Activated naive CD4-positive, alpha-beta T cell treated with anti-CD3 and anti-CD28 coated beads, Interleukin-2, amount 50 U/mL, for 72 hours (primary cell): Measurements from ENCODE around the gene UNC13C. TPM values are rescaled to one million over a fixed set of nuclear protein-coding genes. Genes with fewer than 3 reads are reported as not detected.

ENCODE experiments used
- ATAC-seq, 2 donors: fragments of 150-1000 bp; cut with Tn5 transposase; 2 replicates each; pipeline ENCODE4 v1.10.0; 2021; ENCODE audit warnings: mild to moderate bottlenecking in 2 of 2, moderate library complexity in 2 of 2
- DNase-seq, 2 donors: peaks; one replicate each; pipeline ENCODE4 v3.0.0; 2021 to 2022; ENCODE audit warnings: low spot score in 2 of 2
- H3K27ac Mint-ChIP-seq, 2 donors: one replicate each; pipeline ENCODE4 v1.8.0; 2022; ENCODE audit warnings: mild to moderate bottlenecking in 2 of 2, mixed read lengths in 2 of 2
- H3K36me3 Mint-ChIP-seq, 2 donors: one replicate each; pipeline ENCODE4 v1.8.0; 2022; ENCODE audit warnings: mixed read lengths in 2 of 2
- H3K9me3 Mint-ChIP-seq, 2 donors: one replicate each; pipeline ENCODE4 v1.8.0; 2022; ENCODE audit warnings: mixed read lengths in 2 of 2
- total RNA-seq, 2 donors: library from RNA; stranded (reverse); gene quantifications; one replicate each; pipeline ENCODE4 v1.2.3, GENCODE V29; 2022

Gene UNC13C
- total RNA-seq, 2 donors from 2014 or later = not detected

DNA sequence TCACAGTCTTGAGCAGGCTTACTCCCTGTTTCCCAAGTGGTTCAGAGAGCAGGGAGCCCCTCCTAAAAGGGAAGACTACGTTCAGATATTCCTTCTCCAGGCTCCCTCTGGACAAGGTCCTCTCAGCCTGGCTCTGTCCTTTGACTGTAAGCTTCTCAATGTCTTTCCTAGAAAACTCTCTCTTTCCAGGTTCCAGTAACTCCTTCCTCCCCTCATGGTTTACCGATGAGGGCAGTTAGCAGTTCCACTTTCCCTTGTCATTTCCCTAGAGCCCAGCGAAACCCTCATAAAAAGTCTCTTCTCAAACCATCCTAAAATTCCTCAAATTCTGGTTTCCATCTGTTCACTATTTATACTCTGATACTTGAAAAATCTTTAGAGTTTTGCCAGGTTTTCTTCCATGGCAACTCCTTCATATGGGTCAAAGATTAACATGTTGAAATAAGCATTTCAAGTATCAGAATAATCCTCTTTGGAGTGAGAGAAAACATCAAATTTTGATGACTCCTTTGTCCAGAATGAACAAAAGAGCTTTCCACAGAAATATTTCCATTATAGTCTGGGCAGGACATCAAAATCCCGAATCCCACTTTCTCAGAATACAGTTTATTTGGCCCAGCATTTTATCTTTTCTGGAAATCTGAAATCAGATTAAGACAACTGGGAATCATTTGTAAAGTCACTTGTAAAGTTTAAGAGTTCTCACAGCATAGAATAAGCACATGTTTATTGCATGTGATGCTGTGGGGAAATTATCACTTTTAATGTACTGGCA is 599.4 kb downstream of the UNC13C start:
- DNase-seq = no peak
- peaks cover 0 to 5% of the 10 kb centered on the region in 2 donors for H3K36me3 Mint-ChIP-seq
- H3K9me3 Mint-ChIP-seq = peaks cover 0 to 4% of the 10 kb centered on the region in 2 donors
- no peak for ATAC-seq
- H3K27ac Mint-ChIP-seq = no peak overlapping the region

DNA sequence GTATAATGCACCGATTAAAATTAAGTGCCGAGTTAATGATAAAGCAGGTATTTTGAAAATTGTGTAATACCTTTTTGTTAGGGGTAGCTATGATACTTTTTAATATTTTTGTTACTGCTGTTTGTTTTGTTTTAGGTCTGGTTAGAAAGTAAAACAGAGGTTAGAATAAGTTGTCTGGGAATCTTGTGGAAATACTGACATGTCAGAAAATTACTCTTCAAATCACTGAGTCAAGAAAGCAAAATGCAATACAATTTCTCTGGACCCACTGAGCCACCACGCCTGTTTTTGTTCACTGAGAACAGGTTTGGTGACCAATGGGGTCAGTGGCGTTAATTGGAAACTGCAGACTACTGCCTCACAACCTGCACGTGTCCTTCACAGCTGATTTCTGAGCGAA is 601.6 kb downstream of the UNC13C start:
- DNase-seq = no peak
- no peak for ATAC-seq
- Mint-ChIP-seq H3K36me3 (peaks cover 0 to 5% of the 10 kb centered on the region in 2 donors), H3K9me3 (peaks cover 0 to 4% of the 10 kb centered on the region in 2 donors), H3K27ac (no peak overlapping the region)

DNA sequence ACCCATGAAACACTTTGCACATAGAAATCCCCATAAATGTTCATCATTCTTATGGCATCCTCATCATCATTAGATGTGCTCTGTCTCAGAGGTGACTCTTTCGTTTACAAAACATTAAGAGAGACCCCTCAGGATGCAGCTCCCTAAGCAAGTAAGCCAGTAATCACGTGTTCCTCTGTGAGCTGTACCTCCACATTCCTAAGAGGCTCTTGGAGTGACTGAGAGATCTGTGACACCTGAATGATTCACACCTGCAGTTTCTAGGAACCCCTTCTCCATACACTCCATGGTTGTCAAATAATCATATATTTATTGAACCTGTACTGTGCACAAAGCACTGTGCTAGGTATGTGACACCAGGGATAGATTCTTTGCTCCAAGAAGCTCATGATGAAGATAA is 602.4 kb downstream of the UNC13C start:
- Mint-ChIP-seq H3K9me3 (peaks cover 0 to 4% of the 10 kb centered on the region in 2 donors), H3K27ac (no peak overlapping the region), H3K36me3 (peaks cover 0 to 5% of the 10 kb centered on the region in 2 donors)
- ATAC-seq (no peak), DNase-seq (no peak)

DNA sequence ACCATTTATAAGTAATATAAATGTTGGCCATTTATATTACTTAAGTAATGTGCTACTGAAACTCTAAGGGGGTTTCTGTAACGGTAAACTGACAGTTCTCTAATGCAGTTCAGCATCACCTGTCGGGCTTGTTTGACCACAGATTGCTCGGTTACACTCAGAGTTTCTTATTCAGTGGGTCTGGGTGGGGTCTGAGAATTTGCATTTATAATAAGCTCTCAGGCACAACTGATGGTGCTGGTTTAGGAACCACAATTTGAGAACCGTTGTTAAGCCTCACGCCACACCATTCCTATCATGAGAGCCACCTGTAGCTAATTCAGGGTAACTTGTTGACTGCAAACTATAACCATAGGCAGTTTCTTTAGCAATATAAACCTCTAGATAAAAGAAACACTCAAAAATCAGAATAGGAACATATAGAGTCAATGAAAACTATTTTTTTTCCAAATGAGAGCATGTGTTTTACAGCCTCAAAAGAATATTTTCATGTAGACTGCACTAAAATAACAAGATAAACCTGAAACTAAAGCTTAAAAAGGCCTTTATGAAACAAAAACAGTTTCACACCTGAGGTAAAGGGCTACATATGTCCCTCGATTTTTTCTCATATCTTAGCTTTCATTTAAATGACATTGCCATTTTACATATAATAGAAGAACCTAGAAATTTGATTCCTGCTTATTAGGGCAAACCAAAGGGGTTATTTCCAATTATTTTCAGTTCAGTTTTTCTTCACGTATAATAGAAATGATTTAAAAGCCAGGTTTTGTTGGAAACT is 604.8 kb downstream of the UNC13C start:
- ATAC-seq = no peak
- H3K9me3 Mint-ChIP-seq = peaks cover 0 to 4% of the 10 kb centered on the region in 2 donors
- no peak for DNase-seq
- no peak overlapping the region for H3K27ac Mint-ChIP-seq
- H3K36me3 Mint-ChIP-seq = peaks cover 0 to 5% of the 10 kb centered on the region in 2 donors

DNA sequence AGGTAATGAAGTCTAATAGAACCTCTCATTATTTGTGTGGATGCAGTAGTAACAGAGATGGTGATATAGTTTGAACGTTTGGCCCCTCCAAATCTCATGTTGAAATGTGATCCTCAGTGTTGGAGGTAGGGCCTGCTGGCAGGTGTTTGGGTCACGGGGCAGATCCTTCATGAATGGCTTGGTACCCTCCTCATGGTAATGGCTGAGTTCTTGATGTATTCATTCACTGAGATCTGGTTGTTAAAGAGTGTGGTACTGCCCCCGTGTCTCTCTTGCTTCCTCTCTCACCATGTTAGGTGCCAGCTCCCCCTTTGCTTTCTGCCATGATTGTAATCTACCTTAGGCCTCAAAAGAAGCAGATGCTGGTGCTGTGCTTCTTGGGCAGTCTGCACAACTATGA is 606.8 kb downstream of the UNC13C start:
- DNase-seq = no peak
- H3K27ac Mint-ChIP-seq = no peak overlapping the region
- peaks cover 0 to 4% of the 10 kb centered on the region in 2 donors for H3K9me3 Mint-ChIP-seq
- ATAC-seq = no peak
- H3K36me3 Mint-ChIP-seq = peaks cover 0 to 5% of the 10 kb centered on the region in 2 donors

DNA sequence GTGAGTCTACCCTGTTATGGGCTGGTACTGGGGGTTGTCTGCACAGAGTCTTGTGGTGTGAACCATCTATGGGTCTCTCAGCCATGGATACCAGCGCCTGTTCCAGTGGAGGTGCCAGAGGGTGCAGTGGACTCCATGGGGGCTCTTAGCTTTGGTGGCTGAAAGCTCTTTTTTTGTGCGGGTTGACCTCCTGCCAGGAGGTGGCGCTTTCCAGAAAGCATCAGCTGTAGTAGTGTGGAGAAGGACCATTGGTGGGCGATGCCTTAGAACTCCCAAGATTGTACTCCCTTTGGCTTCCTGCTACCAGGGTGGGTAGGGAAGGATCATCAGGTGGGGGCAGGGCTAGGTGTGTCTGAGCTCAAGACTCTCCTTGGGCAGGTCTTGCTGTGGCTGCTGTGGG is 615.9 kb downstream of the UNC13C start:
- Mint-ChIP-seq H3K27ac (no peak overlapping the region), H3K36me3 (no peaks in the 10 kb centered on the region), H3K9me3 (peaks cover 15 to 21% of the 10 kb centered on the region in 2 donors)
- no peak for DNase-seq
- no peak for ATAC-seq

DNA sequence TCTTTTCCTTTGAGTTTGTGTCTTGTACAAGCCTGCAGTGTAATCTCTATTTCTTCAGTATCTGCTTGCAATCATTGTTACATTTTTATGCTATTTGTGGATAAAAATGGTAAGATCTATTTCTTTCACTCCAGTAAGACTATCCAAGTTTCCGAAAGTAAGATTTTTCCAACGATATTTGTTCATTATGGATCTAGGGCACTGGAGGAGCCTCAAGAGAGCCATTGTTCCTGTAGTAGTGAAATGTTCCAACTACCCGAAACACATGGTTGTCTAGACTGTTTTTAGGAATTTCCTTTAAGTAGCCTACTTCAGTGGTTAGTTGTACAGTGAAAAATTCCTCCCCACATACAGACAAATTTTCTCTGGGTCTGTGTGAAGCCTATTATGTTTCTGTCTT is 621.1 kb downstream of the UNC13C start:
- no peak overlapping the region for H3K27ac Mint-ChIP-seq
- DNase-seq = no peak
- no peak for ATAC-seq
- no peaks in the 10 kb centered on the region for H3K36me3 Mint-ChIP-seq
- H3K9me3 Mint-ChIP-seq = peaks cover 5 to 11% of the 10 kb centered on the region in 2 donors

DNA sequence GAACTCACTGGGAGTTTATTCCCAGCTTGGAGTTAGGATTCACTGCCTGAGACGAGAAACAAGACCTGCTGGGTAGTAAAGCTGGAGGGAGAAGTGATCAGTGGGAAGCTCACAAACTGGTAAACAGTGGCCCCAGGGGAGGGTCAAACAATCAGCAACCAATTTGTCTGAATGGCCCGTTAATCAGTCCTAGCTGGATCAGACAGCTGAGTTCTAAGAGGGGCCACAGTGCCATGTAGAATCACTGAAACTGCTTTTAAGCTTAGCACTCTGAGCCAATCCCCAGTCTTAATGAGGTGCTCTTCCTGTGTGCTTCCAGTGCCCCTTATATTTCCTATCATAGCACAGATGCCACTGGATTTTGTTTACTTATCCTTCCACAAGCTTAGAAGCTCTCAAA is 626.8 kb downstream of the UNC13C start:
- ATAC-seq (no peak), DNase-seq (no peak)
- no peaks in the 10 kb centered on the region for H3K9me3 Mint-ChIP-seq
- H3K27ac Mint-ChIP-seq = no peak overlapping the region
- no peaks in the 10 kb centered on the region for H3K36me3 Mint-ChIP-seq

DNA sequence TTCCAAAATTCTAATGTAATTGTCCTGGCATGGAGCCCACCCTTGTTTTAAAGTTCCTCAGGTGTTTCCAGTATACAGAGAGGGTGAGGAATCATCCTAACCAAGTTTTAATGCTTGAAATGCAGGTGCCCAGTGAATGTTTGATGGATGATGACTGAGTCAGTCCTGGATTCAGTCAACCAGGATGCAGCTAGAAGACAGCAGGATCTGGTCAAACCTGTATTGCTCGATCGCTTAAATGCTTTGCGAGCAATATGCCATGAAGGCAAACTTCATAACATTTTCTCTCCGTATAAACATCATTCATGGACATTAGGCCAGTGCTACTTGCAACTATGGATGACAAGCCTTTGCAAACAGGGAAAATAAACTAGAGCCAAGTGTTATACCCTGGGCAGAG is 627.3 kb downstream of the UNC13C start:
- H3K27ac Mint-ChIP-seq = no peak overlapping the region
- no peaks in the 10 kb centered on the region for H3K9me3 Mint-ChIP-seq
- H3K36me3 Mint-ChIP-seq = no peaks in the 10 kb centered on the region
- ATAC-seq (no peak), DNase-seq (no peak)

DNA sequence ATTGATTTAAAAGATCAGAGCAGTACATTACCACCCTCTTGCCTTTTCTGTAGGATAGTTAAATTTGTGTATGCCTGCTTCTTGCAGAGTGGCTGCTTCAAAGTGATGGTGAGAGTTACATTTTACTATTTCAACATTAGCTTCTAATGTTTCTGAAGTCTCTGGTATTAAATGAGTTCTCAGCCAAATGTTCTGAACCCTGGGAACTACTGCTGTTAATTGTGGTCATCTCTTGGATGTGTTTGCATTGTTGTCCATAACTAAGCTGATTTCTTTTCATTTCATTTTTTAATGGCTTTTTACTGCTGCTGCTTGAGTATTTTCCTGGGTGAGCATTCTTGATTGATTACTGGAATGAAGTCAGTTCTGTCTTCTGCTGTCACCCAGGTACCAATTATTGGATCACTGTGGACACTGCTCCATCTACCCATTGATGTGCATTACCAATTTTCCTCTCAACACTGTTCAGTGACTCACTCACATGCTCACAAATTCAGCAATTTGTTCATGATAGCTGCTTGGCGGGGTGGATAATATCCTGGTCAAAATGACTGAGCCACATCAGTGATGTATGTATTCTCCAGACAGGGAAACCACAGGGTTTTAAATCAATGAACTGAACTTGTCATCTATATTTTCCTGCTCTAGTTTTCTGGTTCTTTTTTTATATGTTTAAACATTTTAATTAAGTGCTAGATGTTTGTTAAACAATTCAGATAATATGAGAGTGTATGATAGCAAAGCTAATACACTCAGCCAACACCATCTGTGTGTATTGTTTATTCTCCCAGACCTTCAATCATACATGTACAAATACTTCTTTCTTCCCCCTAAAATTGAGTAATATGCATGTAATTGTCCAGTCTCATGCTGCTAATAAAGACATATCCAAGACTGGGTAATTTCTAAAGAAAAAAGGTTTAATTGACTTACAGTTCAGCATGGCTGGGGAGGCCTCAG is 630.9 kb downstream of the UNC13C start:
- Mint-ChIP-seq H3K27ac (no peak overlapping the region), H3K36me3 (no peaks in the 10 kb centered on the region), H3K9me3 (no peaks in the 10 kb centered on the region)
- ATAC-seq = no peak
- no peak for DNase-seq

DNA sequence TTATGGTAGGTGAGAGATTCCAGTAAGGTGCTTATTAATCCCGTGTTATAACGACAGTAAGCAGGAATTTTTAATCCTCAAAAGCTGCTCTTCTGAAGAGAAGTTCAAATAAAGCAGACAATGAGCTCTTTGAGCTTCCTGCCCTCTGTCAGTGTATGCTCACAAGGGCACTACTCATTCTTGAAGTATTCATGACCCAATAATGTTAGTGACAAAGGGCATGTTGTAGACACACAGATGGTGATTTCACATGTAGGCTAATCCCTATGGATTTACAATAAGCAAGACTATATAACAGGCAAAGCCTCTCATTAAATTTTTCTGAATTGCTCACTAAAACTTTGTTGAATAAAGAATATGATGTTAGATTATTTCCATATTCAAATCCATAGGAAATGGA is 639.9 kb downstream of the UNC13C start:
- ATAC-seq (no peak), DNase-seq (no peak)
- Mint-ChIP-seq H3K27ac (no peak overlapping the region), H3K9me3 (no peaks in the 10 kb centered on the region), H3K36me3 (no peaks in the 10 kb centered on the region)

DNA sequence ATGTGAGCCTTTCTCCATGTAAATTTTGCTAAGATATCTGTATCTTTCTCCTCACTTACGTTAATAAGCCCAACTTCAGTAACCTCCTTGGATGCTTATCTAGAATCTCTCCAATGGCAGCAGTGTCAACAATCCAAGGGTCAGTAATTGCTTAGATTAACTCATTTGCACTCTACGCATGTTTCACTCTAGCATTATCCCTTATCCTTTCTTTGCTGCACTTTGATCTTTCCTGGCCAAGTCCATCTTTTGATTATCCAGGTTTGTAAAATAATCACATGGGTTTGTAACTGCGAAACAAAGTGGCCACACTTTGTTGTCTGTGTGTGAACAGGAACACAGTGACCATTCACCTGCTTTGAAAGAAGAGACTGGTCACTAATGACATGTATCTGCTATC is 640.9 kb downstream of the UNC13C start:
- no peaks in the 10 kb centered on the region for H3K36me3 Mint-ChIP-seq
- H3K9me3 Mint-ChIP-seq = no peaks in the 10 kb centered on the region
- ATAC-seq = no peak
- no peak for DNase-seq
- no peak overlapping the region for H3K27ac Mint-ChIP-seq

DNA sequence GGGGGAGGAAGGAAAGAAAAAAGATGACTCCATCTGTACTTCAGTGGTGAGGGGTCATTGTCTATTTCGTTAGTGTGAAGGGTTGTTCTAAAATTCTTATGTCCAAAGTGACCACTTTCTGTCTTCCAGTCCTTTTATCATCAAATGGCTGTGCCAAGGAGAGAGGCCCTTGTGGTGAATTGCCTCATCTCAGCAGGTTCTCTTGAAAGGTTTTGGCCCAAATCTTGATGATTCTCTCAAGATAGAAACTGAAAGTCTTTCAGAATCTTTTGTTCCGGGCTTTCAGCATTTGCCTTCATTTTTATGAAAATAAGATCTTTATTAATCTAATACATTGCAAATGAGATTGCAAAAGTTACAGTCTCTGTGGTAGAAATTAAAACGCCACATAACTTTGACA is 642.7 kb downstream of the UNC13C start:
- no peaks in the 10 kb centered on the region for H3K36me3 Mint-ChIP-seq
- no peak overlapping the region for H3K27ac Mint-ChIP-seq
- DNase-seq (no peak), ATAC-seq (no peak)
- H3K9me3 Mint-ChIP-seq = no peaks in the 10 kb centered on the region

DNA sequence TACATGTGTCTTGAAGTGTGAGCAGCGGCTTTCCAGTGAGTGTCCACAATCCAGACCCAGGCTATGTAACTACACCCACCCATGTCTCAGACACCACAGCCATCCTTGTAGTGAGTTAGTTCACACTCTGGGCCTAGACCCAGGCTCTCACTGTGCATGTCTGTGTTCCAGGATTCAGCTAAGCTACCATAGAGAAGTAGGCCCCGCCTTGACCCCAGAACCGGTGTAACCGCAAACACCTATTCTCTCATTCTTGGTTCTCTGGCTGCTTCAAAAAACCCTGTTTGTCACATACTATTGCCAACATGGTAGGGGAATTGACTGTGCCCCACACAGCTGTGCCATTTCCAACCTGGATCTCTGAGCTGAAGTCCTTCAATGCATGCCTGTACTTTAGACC is 657.9 kb downstream of the UNC13C start:
- Mint-ChIP-seq H3K27ac (no peak overlapping the region), H3K9me3 (peaks cover 10 to 16% of the 10 kb centered on the region in 2 donors), H3K36me3 (peaks cover 0 to 14% of the 10 kb centered on the region in 2 donors)
- DNase-seq (no peak), ATAC-seq (no peak)

DNA sequence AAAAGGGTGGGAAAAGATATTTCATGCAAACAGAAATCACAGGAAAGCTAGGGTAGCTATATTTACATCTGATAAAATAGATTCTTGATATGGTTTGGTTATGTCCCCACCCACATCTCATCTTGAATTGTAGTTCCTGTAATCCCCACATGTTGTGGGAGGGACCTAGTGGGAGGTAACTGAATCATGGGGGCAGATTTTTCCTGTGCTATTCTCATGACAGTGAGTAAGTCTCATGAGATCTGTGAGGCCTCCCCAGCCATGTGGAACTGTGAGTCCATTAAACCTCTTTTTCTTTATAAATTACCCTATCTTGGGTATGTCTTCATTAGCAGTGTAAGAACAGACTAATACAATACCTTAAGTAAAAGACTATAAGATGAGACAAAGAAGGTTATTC is 660.4 kb downstream of the UNC13C start:
- no peak overlapping the region for H3K27ac Mint-ChIP-seq
- ATAC-seq = no peak
- DNase-seq = no peak
- peaks cover 0 to 14% of the 10 kb centered on the region in 2 donors for H3K36me3 Mint-ChIP-seq
- H3K9me3 Mint-ChIP-seq = peaks cover 10 to 16% of the 10 kb centered on the region in 2 donors

DNA sequence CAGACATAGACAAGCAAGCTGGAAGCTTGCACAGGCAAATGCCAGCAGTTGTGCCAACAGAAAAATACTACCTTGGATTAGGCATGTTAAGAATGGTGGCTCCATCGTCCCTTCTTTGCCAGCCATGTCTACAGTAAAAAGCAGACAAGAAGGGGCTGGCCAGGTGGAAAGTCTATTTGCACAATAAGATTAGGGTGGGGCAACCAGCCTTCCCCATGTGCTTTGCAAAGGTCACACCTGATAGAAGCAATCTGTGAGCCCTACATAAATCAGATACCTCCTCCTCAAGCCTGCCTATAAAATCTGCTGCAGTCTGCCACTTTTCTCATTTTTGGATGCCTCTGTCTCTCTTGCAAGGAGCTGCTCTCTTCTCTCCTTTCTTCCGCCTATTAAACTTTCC is 662.6 kb downstream of the UNC13C start:
- DNase-seq = no peak
- ATAC-seq = no peak
- Mint-ChIP-seq H3K9me3 (peaks cover 10 to 16% of the 10 kb centered on the region in 2 donors), H3K27ac (no peak overlapping the region), H3K36me3 (peaks cover 0 to 14% of the 10 kb centered on the region in 2 donors)

DNA sequence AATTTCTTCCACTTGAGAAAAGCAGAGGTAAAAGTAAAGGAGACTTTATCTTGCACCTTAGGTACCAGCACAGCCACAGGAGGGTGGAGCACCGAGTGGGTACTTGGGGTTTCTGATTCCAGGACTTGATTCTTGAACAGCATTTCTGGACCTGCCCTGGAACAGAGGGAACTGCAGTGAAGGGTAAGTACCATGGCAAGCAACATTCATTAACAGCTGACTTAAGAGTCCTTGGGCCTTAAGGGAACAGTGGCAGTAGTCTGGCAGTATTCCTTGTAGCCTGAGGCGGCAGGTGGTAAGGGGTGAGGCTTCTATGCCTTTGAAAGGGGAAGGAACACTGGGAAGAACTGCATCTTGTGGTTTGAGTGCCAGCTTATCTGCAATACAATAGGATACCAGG is 666.6 kb downstream of the UNC13C start:
- ATAC-seq = no peak
- Mint-ChIP-seq H3K9me3 (peaks cover 15 to 17% of the 10 kb centered on the region in 2 donors), H3K36me3 (peaks cover 0 to 4% of the 10 kb centered on the region in 2 donors), H3K27ac (no peak overlapping the region)
- DNase-seq = no peak
